HCT116 (cell line): ENCODE measurements around the gene MRGPRX2.

Experiments
- CTCF ChIP-seq, 3 experiments: fragments of 200-600 bp in 1 of 3; sonication (generic) in 1 of 3; IDR thresholded peaks in 2 of 3; conservative IDR thresholded peaks in 1 of 3; 2 replicates each; pipeline ENCODE4 v1.5.1; 2012 to 2017; ENCODE audit warnings: low read depth in 2 of 3, low read length in 2 of 3, antibody characterized with exemption in 1 of 3, borderline replicate concordance in 1 of 3, control low read depth in 1 of 3, mild to moderate bottlenecking in 1 of 3, mixed read lengths in 1 of 3, mixed run types in 1 of 3, moderate library complexity in 1 of 3; ENCODE audit not compliant: insufficient read depth in 1 of 3
- POLR2A ChIP-seq: IDR thresholded peaks from 2 replicates; pipeline ENCODE4 v1.7.0; 2011; ENCODE audit warnings: borderline replicate concordance; ENCODE audit not compliant: insufficient read depth, insufficient read length; ENCODE audit errors: extremely low read depth
- POLR2AphosphoS5 ChIP-seq: IDR thresholded peaks from 2 replicates; pipeline ENCODE4 v1.6.1; 2011; ENCODE audit warnings: mild to moderate bottlenecking, low read depth, low read length, moderate library complexity
- ZBTB33 ChIP-seq: IDR thresholded peaks from 2 replicates; pipeline ENCODE4 v1.6.1; 2011; ENCODE audit warnings: mild to moderate bottlenecking, low read length, moderate library complexity; ENCODE audit not compliant: insufficient replicate concordance; ENCODE audit errors: extremely low read depth
- TF ChIP-seq, protein P1 (sequence below): IDR thresholded peaks from 2 replicates; pipeline ENCODE4 v1.6.1; 2012
- TF ChIP-seq, protein P2 (sequence below): IDR thresholded peaks from 2 replicates; pipeline ENCODE4 v1.6.1; 2012

GRCh38 chr11:19055016-19055415 lies 5.5 kb downstream of the MRGPRX2 start:
- TF ChIP-seq CTCF (IDR thresholded peaks at IDR 0.05 in 2 of 3, conservative IDR thresholded peaks at IDR 0.05 in 1 of 3; ENCODE audit: borderline replicate concordance in 1 of 3, insufficient read depth in 1 of 3, low read depth in 2 of 3, low read length in 2 of 3) (no peak), POLR2A (no peak), ZBTB33 (no peak), POLR2AphosphoS5 (no peak)
- TF ChIP-seq, protein P1, sequence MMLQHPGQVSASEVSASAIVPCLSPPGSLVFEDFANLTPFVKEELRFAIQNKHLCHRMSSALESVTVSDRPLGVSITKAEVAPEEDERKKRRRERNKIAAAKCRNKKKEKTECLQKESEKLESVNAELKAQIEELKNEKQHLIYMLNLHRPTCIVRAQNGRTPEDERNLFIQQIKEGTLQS: no peak
- TF ChIP-seq, protein P2, sequence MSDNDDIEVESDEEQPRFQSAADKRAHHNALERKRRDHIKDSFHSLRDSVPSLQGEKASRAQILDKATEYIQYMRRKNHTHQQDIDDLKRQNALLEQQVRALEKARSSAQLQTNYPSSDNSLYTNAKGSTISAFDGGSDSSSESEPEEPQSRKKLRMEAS: no peak
